HS-27A (cell line): ENCODE results near the gene LPCAT1.
"Not testable (repeated sequence)": the region's sequence is repeated elsewhere in the genome, so short reads cannot be mapped to it uniquely, and the experiment has no call there.

ENCODE experiments used
- DNase-seq: peaks from one replicate; pipeline ENCODE4 v3.0.0-alpha.2; 2012; ENCODE audit warnings: low read depth, missing footprints

Gene LPCAT1

GRCh38 chr5:1442222-1443145 is 81.3 kb downstream of the LPCAT1 start:
- DNase-seq = no peak

DNA sequence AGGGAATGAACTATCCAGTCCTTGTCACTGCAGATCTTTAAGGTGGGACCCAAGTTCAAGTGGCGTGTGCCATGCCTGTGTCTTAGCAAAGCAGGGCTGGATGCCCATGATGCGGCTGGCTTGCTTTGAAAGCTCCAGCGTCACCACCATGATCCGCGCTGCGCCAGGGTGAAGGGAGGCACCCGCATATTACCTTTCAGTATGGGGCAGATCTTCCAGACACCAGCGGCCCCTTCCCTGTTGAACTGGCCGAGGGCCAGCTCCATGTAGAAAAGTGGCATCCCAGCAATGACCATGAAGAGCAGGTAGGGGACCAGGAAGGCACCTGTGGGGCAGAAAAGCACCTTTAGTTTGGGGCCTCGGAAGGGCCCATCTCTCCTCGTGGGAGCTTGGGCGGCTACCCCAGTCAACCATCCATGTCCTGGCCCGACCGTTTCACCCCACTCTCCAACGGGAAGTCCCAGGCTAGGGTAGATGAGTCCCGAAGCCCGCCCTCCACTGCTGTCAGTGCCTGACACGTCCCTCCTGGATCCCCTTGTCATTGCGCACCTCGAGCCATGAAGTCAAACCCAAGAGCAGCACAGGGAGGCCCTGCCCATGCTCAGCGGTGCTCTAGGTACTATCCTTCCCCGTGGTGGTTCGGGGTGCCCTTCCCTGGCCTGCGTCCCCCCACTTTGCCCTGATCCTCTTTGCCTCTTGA is 82.4 kb downstream of the LPCAT1 start:
- no peak for DNase-seq

DNA sequence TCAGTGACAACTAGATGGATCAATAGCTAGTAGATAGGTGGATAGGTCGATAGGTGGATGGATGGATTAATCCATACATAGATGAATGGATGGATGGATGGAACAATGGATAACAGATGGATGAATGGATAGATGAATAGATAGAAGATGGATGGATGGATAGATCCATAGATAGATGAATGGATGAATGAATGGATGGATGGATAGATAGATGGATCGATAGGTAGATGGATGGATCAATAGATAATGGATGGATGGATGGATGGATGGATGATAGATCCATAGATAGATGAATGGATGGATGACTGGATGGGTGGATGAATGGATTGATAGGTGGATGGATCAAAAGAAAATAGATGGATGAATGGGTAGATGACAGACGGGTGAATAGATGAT is 83.7 kb downstream of the LPCAT1 start:
- no peak for DNase-seq

DNA sequence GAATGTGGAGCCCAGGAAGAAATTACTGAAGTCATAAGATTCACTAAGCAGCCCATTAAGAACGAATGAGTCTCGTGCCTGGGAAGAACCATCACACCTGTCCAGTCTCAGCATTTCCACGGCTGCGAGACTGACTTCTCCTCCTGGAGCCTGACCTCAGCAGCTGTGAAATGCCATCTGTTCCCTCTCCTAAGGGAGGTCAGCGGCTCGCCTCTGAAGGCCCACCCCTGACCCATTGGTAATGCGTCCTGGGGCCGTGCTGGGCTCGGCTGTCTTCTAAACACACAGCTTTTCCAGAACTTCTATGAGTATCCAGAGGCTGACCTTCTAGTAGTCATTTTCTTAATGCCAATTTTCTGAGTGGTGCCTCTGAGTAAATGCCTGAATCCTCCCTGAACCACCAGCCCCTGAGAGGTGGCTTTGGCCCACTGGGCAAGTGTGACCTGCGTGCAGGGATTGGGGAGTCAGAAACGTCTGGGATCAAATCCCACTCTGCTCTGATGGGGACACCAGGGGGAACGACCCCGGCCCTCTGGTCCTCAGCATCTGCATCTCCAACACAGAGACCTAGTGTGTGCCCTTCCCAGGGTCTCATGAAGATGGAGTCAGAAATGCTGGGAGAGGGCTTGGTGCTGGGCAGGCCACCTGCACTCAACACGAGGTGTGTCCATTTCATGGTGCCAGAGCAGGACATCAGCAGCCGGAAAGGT is 84.2 kb downstream of the LPCAT1 start:
- DNase-seq = no peak

- DNase-seq = no peak
These were observed 84.9 kb downstream of the LPCAT1 start for GRCh38 chr5:1438871-1439270.

- no peak for DNase-seq
These were observed 85.7 kb downstream of the LPCAT1 start for GRCh38 chr5:1437876-1438559.

DNA sequence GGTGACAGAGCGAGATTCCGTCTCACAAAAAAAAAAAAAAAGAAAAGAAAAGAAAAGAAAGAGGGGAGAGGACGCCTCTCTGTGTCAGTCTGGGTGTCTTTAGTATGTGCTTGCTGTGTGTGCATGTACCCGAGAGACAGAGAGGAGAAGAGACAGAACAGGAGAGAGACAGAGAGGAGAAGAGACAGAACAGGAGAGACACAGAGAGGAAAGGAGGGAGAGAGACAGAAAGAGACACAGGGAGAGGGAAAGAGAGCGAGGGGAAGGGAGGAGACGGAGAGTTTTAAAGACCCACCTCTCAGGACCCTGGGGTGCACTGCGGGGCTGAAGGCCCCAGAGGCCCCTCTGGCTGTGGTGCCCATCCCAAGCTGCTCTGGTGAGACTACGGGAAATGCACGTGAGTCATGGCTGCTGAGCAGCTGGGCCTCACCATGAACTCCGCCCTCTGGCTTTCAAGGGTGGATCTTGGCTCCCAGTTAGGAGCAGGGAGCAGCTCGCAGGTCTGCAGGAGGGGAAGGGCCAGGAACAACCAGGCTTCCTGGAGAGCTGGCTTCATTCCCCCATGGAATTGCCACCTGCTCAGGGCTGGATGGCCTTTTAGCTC is 86.4 kb downstream of the LPCAT1 start:
- DNase-seq = no peak

GRCh38 chr5:1436681-1437080 is 87.1 kb downstream of the LPCAT1 start:
- no peak for DNase-seq

- DNase-seq = no peak
These were observed 87.7 kb downstream of the LPCAT1 start for GRCh38 chr5:1436036-1436435.

GRCh38 chr5:1435369-1435768 is 88.4 kb downstream of the LPCAT1 start:
- DNase-seq = no peak

DNA sequence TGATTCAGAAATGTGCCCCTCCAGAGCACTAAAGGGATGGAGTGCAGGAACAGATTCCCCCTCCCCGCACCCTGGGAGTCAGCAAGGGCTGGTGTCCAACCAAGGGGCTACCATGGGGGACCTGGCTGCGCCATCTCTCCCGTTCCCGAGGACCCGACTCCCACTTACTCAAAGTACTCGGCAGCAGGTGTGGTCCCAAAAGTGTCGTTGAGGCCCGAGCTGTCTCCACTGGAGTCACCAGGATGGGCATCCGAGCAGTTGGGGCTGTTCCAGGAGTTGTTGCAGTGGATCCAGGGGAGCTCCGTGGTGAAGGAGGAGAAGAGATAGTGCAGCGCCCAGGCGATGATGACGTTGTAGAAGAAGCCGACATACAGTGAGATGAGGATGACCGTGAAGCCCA is 91.5 kb downstream of the LPCAT1 start:
- DNase-seq = no peak

DNA sequence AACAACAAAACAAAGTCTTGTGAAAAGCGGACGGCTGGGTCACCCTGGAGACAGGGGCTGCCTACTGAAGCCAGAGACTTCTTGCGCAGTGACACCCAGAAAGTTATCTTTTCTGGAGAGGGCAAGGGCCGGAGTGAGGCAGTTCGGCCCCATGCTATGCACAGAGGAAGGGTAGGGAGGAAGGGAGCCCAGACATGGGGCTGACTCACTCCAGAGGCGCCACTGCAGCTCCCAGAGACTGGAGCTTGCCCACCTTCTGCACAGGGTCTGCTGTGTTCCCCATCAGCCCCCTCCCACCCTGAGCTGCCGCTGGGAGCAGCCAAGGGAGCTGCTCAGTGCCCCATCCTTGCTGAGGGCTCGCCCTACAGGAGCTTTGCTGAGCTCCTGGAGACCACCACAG is 91.9 kb downstream of the LPCAT1 start:
- DNase-seq = no peak

GRCh38 chr5:1431021-1431811 is 92.5 kb downstream of the LPCAT1 start:
- DNase-seq = no peak

- DNase-seq = no peak
These were observed 93.5 kb downstream of the LPCAT1 start for GRCh38 chr5:1430121-1430795.

GRCh38 chr5:1429496-1429895 is 94.3 kb downstream of the LPCAT1 start:
- DNase-seq = no peak

GRCh38 chr5:1429066-1429465 is 94.7 kb downstream of the LPCAT1 start:
- no peak for DNase-seq

DNA sequence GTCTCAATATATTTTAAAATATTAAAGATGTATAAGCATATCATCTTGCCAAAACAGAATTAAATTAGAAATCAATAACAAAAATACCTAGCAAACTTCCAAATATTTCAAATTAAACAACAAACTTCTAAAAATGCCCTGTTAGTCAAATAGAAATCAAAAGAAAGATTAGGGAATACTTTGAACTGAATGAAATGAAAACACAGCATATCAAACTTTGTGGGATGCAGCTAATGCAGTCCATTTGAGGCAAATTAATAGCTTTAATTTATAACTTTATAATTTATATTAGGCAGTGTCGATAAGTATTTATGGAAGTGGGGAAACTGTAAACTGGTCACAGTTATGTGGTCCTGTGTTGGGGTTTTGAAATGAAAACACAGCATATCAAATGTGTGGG is 95.7 kb downstream of the LPCAT1 start:
- no peak for DNase-seq

- DNase-seq = no peak
These were observed 99.0 kb downstream of the LPCAT1 start for GRCh38 chr5:1424716-1425115.

DNA sequence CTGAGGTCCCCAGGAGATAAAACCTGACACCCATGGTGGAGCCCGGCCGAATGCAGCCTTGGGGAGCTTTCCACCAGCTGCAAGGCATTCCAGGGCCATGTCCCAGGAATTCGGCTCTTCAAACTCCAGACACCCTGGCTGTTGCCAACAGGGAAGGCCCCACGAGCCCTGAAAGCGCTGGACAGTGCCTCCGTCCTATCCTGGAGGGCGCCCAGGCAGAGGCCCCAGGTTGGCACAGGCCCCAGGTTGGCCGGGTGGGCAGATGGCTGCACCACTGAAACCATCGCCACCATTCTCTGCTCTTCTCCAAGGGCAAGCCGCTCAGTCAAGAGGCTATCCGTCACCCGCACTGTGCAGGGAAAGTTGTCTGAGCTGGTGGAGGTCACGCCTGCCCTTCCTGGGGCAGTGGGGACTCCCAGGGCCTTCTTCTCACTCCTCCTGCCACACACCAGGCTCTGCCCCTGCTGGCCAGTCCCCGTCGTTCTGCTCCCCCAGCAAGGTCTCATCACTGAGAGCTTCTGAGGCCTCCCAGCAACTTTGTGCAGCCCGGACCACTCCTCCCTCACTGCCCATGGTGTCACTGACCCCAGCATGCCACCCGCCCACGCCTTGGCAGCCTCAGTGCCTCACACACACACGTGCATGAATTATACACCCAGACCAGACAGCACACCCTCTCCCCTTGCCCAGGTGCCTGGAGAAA is 99.7 kb downstream of the LPCAT1 start:
- no peak for DNase-seq

- DNase-seq = not testable (repeated sequence)
These were observed 101.2 kb downstream of the LPCAT1 start for GRCh38 chr5:1422522-1422921.
